Vagina (tissue), 2 donors: ENCODE measurements around the gene KIF1B.

ENCODE experiments used
- CTCF ChIP-seq, 3 experiments: fragments of 450-650 bp in 2 of 3; fragments of 200-600 bp in 1 of 3; sonication (generic) in 1 of 3; IDR thresholded peaks; one replicate each; pipeline ENCODE4 v1.5.1; 2017 to 2019; ENCODE audit warnings: antibody characterized with exemption in 3 of 3, mild to moderate bottlenecking in 2 of 3, moderate library complexity in 2 of 3
- POLR2A ChIP-seq, 2 donors: fragments of 450-650 bp; IDR thresholded peaks; one replicate each; pipeline ENCODE4 v1.6.1; 2017; ENCODE audit warnings: antibody characterized with exemption in 2 of 2, mild to moderate bottlenecking in 2 of 2, moderate library complexity in 2 of 2
- POLR2AphosphoS5 ChIP-seq, 2 donors: sonication (generic); formaldehyde crosslinking; IDR thresholded peaks; one replicate each; pipeline ENCODE4 v1.9.0; 2017; ENCODE audit warnings: antibody characterized with exemption in 2 of 2, mild to moderate bottlenecking in 2 of 2, low read depth in 1 of 2; ENCODE audit not compliant: insufficient read depth in 1 of 2

GRCh38 chr1:10379101-10379620 lies 168.8 kb downstream of the KIF1B start:
- TF ChIP-seq CTCF (IDR thresholded peaks at IDR 0.05) (no peak), POLR2A (IDR thresholded peaks at IDR 0.05) (no peak), POLR2AphosphoS5 (IDR thresholded peaks at IDR 0.05; ENCODE audit: insufficient read depth in 1 of 2, low read depth in 1 of 2) (no peak)
